ACC112 (cell line): Measurements from ENCODE around the gene KBTBD8.

Experiments used
- H2AFZ ChIP-seq: fragments of 200-600 bp; sonication (generic); one replicate; pipeline ENCODE4 v1.6.0; 2017; ENCODE audit warnings: antibody characterized with exemption, low read length; ENCODE audit not compliant: unreplicated experiment
- H3K27ac ChIP-seq: fragments of 200-600 bp; sonication (generic); 2 replicates; pipeline ENCODE4 v1.5.1; 2014; ENCODE audit warnings: low read depth, mild to moderate bottlenecking, antibody characterized with exemption, low read length, moderate library complexity
- H3K27me3 ChIP-seq: fragments of 200-600 bp; sonication (generic); 2 replicates; pipeline ENCODE4 v1.6.1; 2014; ENCODE audit warnings: mild to moderate bottlenecking, antibody characterized with exemption, low read length, moderate library complexity, mixed read lengths; ENCODE audit not compliant: insufficient read depth
- H3K36me3 ChIP-seq: fragments of 200-600 bp; sonication (generic); 2 replicates; pipeline ENCODE4 v1.6.1; 2016; ENCODE audit warnings: mild to moderate bottlenecking, antibody characterized with exemption, low read length, moderate library complexity, mixed read lengths; ENCODE audit not compliant: insufficient read depth
- H3K4me1 ChIP-seq: fragments of 200-600 bp; sonication (generic); one replicate; pipeline ENCODE4 v1.6.1; 2016; ENCODE audit warnings: low read length, mixed read lengths; ENCODE audit not compliant: insufficient read depth, unreplicated experiment, control insufficient read depth
- H3K4me3 ChIP-seq: fragments of 200-600 bp; sonication (generic); 2 replicates; pipeline ENCODE4 v1.5.1; 2014; ENCODE audit warnings: mild to moderate bottlenecking, low read depth, low read length
- H3K79me2 ChIP-seq: fragments of 200-600 bp; sonication (generic); one replicate; pipeline ENCODE4 v1.6.0; 2016; ENCODE audit warnings: low read length; ENCODE audit not compliant: control insufficient read depth, unreplicated experiment, insufficient read depth

KBTBD8 gene

DNA sequence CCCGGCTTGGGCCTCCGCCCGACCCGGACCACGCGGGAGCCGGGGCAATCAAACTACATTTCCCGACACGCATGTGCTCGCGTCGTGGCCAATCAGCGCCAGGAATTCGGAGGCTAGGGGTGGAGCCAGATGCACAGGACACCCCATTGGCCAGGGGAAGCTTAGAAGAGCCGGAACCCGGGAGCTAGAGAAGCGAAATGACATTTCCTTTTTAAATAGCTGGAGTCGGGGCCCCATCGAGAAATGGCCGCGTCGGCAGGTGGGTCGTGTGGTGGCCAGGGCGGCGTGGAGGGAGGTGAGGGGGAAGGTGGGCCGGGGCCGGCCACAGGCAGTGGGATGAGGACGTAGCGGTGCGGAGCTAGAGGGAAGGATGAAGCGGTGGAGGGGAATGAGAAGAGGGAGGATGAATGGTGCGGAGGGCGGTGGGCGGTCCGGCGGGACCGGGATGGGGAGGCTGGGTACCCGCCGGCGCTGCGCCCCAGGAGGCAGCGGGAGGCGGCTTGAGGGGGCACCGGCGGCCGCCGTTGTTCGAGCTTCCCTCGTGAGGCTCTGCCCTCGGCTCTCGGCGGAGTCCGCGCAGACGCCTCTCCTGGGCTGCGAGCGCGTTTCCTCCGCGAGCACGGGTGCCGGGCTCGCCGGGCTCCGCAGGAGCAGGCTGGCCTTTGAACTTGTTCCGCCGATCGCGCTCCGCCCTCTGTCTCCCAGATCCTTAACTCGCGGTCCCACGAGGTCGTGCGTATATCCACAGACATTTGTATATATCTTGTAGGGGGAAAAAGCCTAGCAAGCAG lies at the start of gene KBTBD8:
TSS of gene KBTBD8 (plus strand) at position 195 of the 791 bp plus-strand sequence. CDS start at position 244, 49 bp downstream.
- Histone ChIP-seq H3K4me3 (peak within 1 kb of the TSS; percentile 93), H3K27ac (peak within 1 kb of the TSS; percentile 80), H3K79me2 (peaks cover 24% of the 10 kb centered on the region), H3K27me3 (no peaks in the 10 kb centered on the region), H3K36me3 (peaks cover 3% of the 10 kb centered on the region; the same call in 1 of the 2 replicates), H2AFZ (peak within 1 kb of the TSS; percentile 97), H3K4me1 (peaks cover 22% of the 10 kb centered on the region)

DNA sequence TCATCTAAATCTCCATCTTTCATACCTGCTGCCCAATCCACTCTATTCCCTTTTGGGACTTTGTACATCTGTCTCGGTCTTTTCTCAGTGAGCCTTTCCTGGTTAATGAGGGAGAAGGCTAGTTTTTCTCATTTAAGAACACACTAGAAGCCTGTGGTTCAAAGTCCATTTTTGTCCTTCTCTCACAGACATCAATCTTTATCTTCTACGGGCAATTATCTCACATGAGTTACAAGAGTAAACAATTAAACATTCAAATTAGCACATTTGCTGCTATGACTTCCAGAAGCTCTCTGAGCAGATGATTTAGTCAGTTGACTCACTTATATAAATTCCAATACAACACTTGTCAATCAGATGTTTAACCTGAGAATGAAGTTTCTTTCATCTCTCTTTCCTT lies 49.3 kb upstream of the KBTBD8 start:
- Histone ChIP-seq H3K27me3 (peaks cover 66% of the 10 kb centered on the region), H3K27ac (no peak overlapping the region)

GRCh38 chr3:66949898-66950297 lies 48.2 kb upstream of the KBTBD8 start:
- Histone ChIP-seq H3K79me2 (no peaks in the 10 kb centered on the region), H3K4me3 (no peak overlapping the region; the same call in 1 of the 2 replicates), H3K4me1 (no peaks in the 10 kb centered on the region), H3K27me3 (peaks cover 73% of the 10 kb centered on the region), H3K36me3 (no peaks in the 10 kb centered on the region), H3K27ac (no peak overlapping the region), H2AFZ (no peak overlapping the region)

More for the DNA sequence above, 49.3 kb upstream of the KBTBD8 start:
- Histone ChIP-seq H3K79me2 (no peaks in the 10 kb centered on the region), H3K4me3 (no peak overlapping the region), H3K4me1 (no peaks in the 10 kb centered on the region), H2AFZ (no peak overlapping the region), H3K36me3 (no peaks in the 10 kb centered on the region)

DNA sequence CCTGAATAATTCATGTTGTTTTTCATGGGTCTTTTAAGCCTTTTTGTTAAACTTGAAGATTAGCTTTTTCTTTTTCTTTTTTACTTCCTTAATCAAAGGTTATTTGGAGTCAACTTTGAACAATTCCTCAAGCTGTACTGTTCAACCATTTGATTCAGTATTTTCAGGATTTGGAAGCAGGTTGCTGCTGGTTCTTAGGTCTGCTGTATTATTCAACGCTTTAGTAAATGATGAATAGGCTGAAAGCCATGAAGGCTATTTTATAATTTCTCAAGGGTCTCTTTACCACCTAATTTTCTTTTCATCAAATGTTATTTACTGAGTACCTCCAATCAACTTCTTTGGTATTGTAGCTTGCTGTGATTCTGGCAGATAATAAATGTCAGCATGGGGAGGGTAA lies 45.8 kb upstream of the KBTBD8 start:
- H3K27ac ChIP-seq: no peak overlapping the region

DNA sequence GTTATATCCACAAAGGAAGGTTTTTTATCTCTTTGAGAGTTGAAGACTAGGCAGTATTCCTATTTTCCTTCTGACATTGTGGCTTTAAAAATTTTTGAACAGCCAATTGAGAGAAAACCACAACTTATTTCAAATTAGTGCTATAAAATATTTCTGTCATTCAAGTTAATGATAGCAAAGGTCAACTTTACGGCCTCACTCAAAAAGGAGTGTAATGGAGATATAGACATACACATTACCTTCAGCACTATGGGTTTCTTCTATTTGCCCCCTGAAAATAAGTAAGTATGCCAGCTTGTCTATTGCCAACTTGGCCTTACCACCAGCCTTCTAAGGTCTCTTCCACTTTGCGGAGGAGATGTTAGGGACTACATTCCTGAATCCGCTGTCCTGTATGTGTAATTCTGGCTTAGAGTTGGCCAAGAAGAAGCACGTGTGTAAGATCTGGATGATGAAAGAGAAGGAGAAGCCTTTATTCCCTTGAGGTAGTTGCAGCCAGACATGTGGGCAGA lies 44.1 kb upstream of the KBTBD8 start:
- H3K4me3 ChIP-seq: no peak overlapping the region
- no peaks in the 10 kb centered on the region for H3K4me1 ChIP-seq
- no peak overlapping the region for H3K27ac ChIP-seq
- no peak overlapping the region for H2AFZ ChIP-seq
- H3K79me2 ChIP-seq: no peaks in the 10 kb centered on the region
- H3K27me3 ChIP-seq: peaks cover 75% of the 10 kb centered on the region
- H3K36me3 ChIP-seq: no peaks in the 10 kb centered on the region

More for the DNA sequence above, 45.8 kb upstream of the KBTBD8 start:
- H3K36me3 ChIP-seq: no peaks in the 10 kb centered on the region
- H3K4me1 ChIP-seq: no peaks in the 10 kb centered on the region
- H3K4me3 ChIP-seq: no peak overlapping the region
- no peaks in the 10 kb centered on the region for H3K79me2 ChIP-seq
- no peak overlapping the region for H2AFZ ChIP-seq
- peaks cover 74% of the 10 kb centered on the region for H3K27me3 ChIP-seq

GRCh38 chr3:66956742-66957141 lies 41.4 kb upstream of the KBTBD8 start:
- no peaks in the 10 kb centered on the region for H3K79me2 ChIP-seq

DNA sequence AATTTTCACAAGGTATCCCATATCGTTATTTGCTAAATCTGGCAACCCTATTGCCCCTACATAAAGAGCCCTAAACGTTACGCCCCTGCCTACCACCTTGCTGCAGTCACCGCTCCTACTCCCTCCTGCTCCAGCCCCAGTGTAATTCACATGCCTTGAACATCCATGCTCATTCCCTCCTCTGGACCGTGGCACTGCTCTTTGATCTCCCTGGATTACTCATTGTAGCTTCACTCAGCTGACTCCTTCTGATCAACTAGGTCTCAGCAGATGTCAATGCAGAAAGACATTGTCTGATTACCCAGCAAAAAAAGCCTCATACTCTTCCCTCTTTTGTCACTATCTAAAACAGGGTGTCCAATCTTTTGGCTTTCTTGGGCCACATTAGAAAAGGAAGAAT lies 40.7 kb upstream of the KBTBD8 start:
- no peak overlapping the region for H2AFZ ChIP-seq
- H3K36me3 ChIP-seq: no peaks in the 10 kb centered on the region
- H3K4me3 ChIP-seq: no peak overlapping the region
- no peak overlapping the region for H3K27ac ChIP-seq
- no peaks in the 10 kb centered on the region for H3K79me2 ChIP-seq
- no peaks in the 10 kb centered on the region for H3K4me1 ChIP-seq
- H3K27me3 ChIP-seq: peaks cover 70% of the 10 kb centered on the region

More at GRCh38 chr3:66956742-66957141, 41.4 kb upstream of the KBTBD8 start:
- Histone ChIP-seq H3K27me3 (peaks cover 70% of the 10 kb centered on the region), H3K27ac (no peak overlapping the region), H3K36me3 (no peaks in the 10 kb centered on the region), H3K4me3 (no peak overlapping the region), H2AFZ (no peak overlapping the region), H3K4me1 (no peaks in the 10 kb centered on the region)

GRCh38 chr3:66958067-66958466 lies 40.0 kb upstream of the KBTBD8 start:
- Histone ChIP-seq H2AFZ (no peak overlapping the region), H3K79me2 (no peaks in the 10 kb centered on the region), H3K4me1 (no peaks in the 10 kb centered on the region), H3K36me3 (no peaks in the 10 kb centered on the region), H3K4me3 (no peak overlapping the region), H3K27ac (no peak overlapping the region), H3K27me3 (peaks cover 70% of the 10 kb centered on the region)

GRCh38 chr3:66962664-66963063 lies 35.4 kb upstream of the KBTBD8 start:
- H3K4me3 ChIP-seq: no peak overlapping the region
- no peak overlapping the region for H2AFZ ChIP-seq
- H3K36me3 ChIP-seq: no peaks in the 10 kb centered on the region
- no peaks in the 10 kb centered on the region for H3K4me1 ChIP-seq
- H3K79me2 ChIP-seq: no peaks in the 10 kb centered on the region
- H3K27me3 ChIP-seq: peaks cover 83% of the 10 kb centered on the region
- no peak overlapping the region for H3K27ac ChIP-seq

GRCh38 chr3:66971245-66971644 lies 26.9 kb upstream of the KBTBD8 start:
- Histone ChIP-seq H3K4me1 (peaks cover 3% of the 10 kb centered on the region), H3K27me3 (peaks cover 27% of the 10 kb centered on the region), H3K4me3 (peak overlapping the region; percentile 76), H2AFZ (peak overlapping the region; percentile 97), H3K27ac (no peak overlapping the region), H3K79me2 (no peaks in the 10 kb centered on the region), H3K36me3 (no peaks in the 10 kb centered on the region)
